ENCODE data around the gene OR4D2. TPM values are rescaled to one million over a fixed set of nuclear protein-coding genes. Genes with fewer than 3 reads are reported as not detected.

OR4D2 gene
- total and polyA plus RNA-seq, 2 of the 13 experiments (the other 11 are each of a cell fraction or from before 2014, with no cell fraction given) = not detected

- Histone ChIP-seq H3K27me3 (ENCODE audit: control insufficient read depth in 1 of 2, insufficient read depth in 2 of 2, low read length in 2 of 2) (no peaks in the 10 kb centered on the region), H3K4me3 (replicated peaks in 1 of 3; ENCODE audit: insufficient read depth in 1 of 3, low read depth in 2 of 3, low read length in 3 of 3) (no peak overlapping the region), H2AFZ (ENCODE audit: low read length) (no peak overlapping the region), H3K79me2 (ENCODE audit: insufficient read depth, low read length) (no peaks in the 10 kb centered on the region), H3K27ac (ENCODE audit: extremely low read length, insufficient read depth, low read length) (no peak overlapping the region), H3K4me2 (ENCODE audit: low read depth, low read length) (no peak overlapping the region), H3K9ac (ENCODE audit: insufficient read depth, low read depth, low read length) (no peak overlapping the region), H3K9me3 (ENCODE audit: low read length) (no peaks in the 10 kb centered on the region), H4K20me1 (ENCODE audit: insufficient read depth, low read length) (no peaks in the 10 kb centered on the region), H3K36me3 (replicated peaks in 1 of 2; ENCODE audit: control insufficient read depth in 1 of 2, insufficient read depth in 2 of 2, low read length in 2 of 2) (peaks cover 10 to 40% of the 10 kb centered on the region in 2 experiments), H3K4me1 (ENCODE audit: insufficient read depth, low read length) (no peaks in the 10 kb centered on the region)
- no peak for TF ChIP-seq ZNF782 (CRISPR knock-in tag; IDR thresholded peaks at IDR 0.05; ENCODE audit: borderline replicate concordance)
- TF ChIP-seq ZNF841 (CRISPR knock-in tag; IDR thresholded peaks at IDR 0.05; ENCODE audit: borderline replicate concordance) = no peak
- no peak for TF ChIP-seq ZNF713 (CRISPR knock-in tag; IDR thresholded peaks at IDR 0.05)
- no TSS peak for BruUV-seq (replicated peaks)
- POLR2A ChIA-PET = no interaction called here
- FAIRE-seq (no peak), DNase-seq (ENCODE audit: low spot score) (no peak), ATAC-seq (no peak)
- CTCF ChIA-PET (ENCODE audit: low intra/inter-chr PET ratio, low total read pairs) = no interaction called here
- intact Hi-C loops (cut with micrococcal nuclease; ENCODE audit: unreplicated experiment) = no loop called here
- 91% methylated on average over 3 of the region's 3 CpGs for WGBS (ENCODE audit: low lambda C conversion rate)
- in situ Hi-C loops (cut with HindIII; ENCODE audit: extremely low pct_ligation_motif_present, low pct_unique_long_range_greater_than_20kb) = no loop called here
These were observed 40.7 kb downstream of the OR4D2 start for GRCh38 chr17:58207451-58207850.

- intact Hi-C loops (cut with micrococcal nuclease; ENCODE audit: unreplicated experiment) (no loop called here), in situ Hi-C loops (cut with HindIII; ENCODE audit: extremely low pct_ligation_motif_present, low pct_unique_long_range_greater_than_20kb) (no loop called here)
- no peaks in the 10 kb centered on the region for H3K9me3 ChIP-seq (ENCODE audit: low read length)
- no peak overlapping the region for H3K4me2 ChIP-seq (ENCODE audit: low read depth, low read length)
- H4K20me1 ChIP-seq (ENCODE audit: insufficient read depth, low read length) = no peaks in the 10 kb centered on the region
- H3K36me3 ChIP-seq (replicated peaks in 1 of 2; ENCODE audit: control insufficient read depth in 1 of 2, insufficient read depth in 2 of 2, low read length in 2 of 2) = peaks cover 13 to 45% of the 10 kb centered on the region in 2 experiments
- no peaks in the 10 kb centered on the region for H3K27me3 ChIP-seq (ENCODE audit: control insufficient read depth in 1 of 2, insufficient read depth in 2 of 2, low read length in 2 of 2)
- H3K4me1 ChIP-seq (ENCODE audit: insufficient read depth, low read length) = no peaks in the 10 kb centered on the region
- H3K27ac ChIP-seq (ENCODE audit: extremely low read length, insufficient read depth, low read length) = no peak overlapping the region
- ATAC-seq = no peak
- no TSS peak for BruUV-seq (replicated peaks)
- ChIA-PET CTCF (ENCODE audit: low intra/inter-chr PET ratio, low total read pairs) (no interaction called here), POLR2A (interaction anchor here (0.9 kb wide), 1 partner anchor 11 kb away, joined by 3 read pairs; the partner anchor contains the start of gene MKS1)
- 90% methylated on average over 5 of the region's 5 CpGs for WGBS (ENCODE audit: low lambda C conversion rate)
- DNase-seq (ENCODE audit: low spot score) = no peak
- H3K9ac ChIP-seq (ENCODE audit: insufficient read depth, low read depth, low read length) = no peak overlapping the region
- no peak for FAIRE-seq
- no peak overlapping the region for H2AFZ ChIP-seq (ENCODE audit: low read length)
- no peak overlapping the region for H3K4me3 ChIP-seq (replicated peaks in 1 of 3; ENCODE audit: insufficient read depth in 1 of 3, low read depth in 2 of 3, low read length in 3 of 3)
- H3K79me2 ChIP-seq (ENCODE audit: insufficient read depth, low read length) = no peaks in the 10 kb centered on the region
- TF ChIP-seq ZNF318 (CRISPR knock-in tag; IDR thresholded peaks at IDR 0.05) (no peak), NFE2L2 (IDR thresholded peaks at IDR 0.05; ENCODE audit: low read length) (no peak), KAT8 (CRISPR knock-in tag; IDR thresholded peaks at IDR 0.05) (no peak), FOSL1 (CRISPR knock-in tag; IDR thresholded peaks at IDR 0.05; ENCODE audit: borderline replicate concordance) (no peak), BCL3 (CRISPR knock-in tag; IDR thresholded peaks at IDR 0.05) (no peak), PITX1 (CRISPR knock-in tag; IDR thresholded peaks at IDR 0.05) (no peak), TCF7 (IDR thresholded peaks at IDR 0.05; ENCODE audit: low read depth) (no peak)
These were observed 41.6 kb downstream of the OR4D2 start for GRCh38 chr17:58208344-58208743.

Data from HepG2 (cell line).